Stimulated activated CD4-positive, alpha-beta T cell treated with anti-CD3 and anti-CD28 coated beads, Interleukin-2, amount 100 ng/mL, for 4 hours (primary cell): Measurements from ENCODE around the gene FUT1.
"Not testable (repeated sequence)": the region's sequence is repeated elsewhere in the genome, so short reads cannot be mapped to it uniquely, and the experiment has no call there.

Experiments
- DNase-seq: peaks from one replicate; pipeline ENCODE4 v3.0.0-alpha.2; 2020; ENCODE audit warnings: low read depth

The FUT1 gene

DNA sequence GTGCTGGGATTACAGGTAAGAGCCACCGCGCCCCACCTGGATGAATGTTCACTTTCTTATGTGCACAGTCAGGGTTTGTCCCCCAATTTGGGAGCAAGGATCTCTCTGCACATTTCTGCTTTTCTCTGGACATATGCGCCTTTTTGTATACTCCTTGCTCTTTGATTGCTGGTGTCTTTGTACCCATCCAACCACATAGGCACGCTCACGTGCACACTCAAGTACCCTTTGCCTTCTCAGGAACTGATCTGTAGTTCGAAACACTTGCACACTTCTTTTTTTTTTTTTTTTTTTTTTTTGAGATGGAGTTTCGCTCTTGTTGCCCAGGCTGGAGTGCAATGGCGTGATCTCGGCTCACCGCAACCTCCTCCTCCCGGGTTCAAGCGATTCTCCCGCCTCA, 34.3 kb downstream of the FUT1 start:
- DNase-seq, result not testable (repeated sequence)

- DNase-seq, result no peak
Measured at GRCh38 chr19:48716562-48717291, 35.7 kb downstream of the FUT1 start.

GRCh38 chr19:48715681-48716171, 36.7 kb downstream of the FUT1 start:
- DNase-seq, result no peak

DNA sequence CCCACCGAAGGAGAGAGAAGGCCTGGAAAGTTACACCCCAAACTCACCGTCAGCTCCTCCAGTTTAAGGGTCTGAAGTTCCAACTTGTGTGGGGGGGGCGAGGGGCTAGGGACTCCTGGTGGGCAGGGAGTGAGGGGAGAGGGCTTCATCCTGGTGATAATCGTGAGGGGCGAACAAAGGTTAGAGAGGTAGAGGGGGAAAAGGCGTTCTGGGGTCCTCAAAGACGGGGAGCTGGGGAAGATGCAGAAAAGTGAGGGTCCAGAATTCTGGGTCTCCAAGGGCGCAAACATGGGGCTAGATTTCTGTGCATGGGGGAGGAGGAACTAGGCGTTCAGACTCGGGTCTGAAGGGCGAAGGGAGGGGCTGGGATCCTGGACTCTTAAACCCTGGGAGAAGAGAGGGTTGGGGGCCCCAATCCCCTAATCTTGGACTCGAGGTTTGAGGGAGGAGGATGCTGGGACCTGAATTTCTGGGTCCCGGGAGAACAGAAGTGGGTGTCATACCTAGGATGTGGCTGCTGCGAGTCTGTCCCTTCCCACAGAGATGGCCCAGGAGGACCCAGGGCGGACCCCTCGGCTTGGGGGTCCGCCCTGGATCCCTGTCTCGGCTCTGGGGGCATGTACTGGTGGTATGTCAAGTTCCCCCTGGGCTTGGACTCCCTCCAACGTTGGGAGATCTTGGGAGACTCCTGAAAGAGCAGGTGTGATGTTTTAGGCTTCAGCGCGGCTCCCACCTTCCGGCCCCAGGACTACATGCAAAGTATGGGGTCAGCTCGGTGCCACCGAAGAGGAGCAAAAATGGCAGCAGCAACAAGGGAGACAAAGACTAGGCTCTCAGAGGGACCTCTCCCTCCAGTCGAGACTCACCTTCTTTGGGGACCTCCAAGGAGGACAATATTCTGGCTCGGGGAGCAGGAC, 37.4 kb downstream of the FUT1 start:
- DNase-seq, result no peak

- peak; percentile 94 for DNase-seq
Measured at GRCh38 chr19:48713864-48714755, 38.3 kb downstream of the FUT1 start.

GRCh38 chr19:48713041-48713863, 39.2 kb downstream of the FUT1 start:
- no peak for DNase-seq

DNA sequence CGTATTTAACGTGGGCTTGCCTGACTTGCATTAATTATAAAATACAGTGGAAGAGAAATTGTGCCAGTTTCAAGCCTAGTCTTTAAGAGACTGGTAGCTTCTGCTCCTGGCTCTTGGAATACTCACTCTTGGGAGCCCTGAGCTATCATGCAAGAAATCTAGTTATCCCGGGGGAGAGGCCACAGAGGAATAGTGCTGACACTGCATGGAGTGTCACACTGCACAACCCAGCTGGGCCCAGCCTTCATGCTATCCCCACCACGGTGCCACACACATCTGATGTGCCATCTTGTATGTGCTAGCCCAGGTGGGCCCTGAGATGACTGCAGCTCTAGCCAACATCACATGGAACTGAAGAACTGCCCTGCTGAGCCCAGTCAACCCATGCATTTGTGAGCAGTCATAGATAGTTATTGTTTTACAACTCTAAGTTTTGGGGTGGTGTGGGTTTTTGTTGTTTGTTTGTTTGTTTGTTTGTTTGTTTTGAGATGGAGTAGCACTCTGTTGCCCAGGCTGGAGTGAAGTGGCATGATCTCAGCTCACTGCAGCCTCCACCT, 41.3 kb downstream of the FUT1 start:
- no peak for DNase-seq

DNA sequence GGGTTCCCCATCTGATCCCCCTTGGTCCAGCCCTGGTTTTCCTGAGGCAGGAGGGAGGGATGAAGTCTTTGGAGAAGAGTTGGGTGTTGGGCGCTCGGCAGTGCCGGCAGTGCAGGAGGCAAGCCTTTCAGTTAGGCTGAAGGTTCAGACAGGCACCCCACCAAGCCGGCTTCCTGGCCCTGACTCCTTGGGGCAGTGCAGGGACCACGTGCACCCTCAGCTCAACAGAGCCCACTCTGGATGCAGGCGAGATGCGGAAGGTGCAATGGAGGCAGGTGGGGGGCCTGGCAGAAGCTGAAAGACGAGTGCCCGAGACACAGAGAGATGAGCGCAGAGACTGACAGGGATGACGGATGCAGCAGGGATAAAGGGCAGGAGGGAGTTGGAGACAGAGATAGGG, 44.0 kb downstream of the FUT1 start:
- no peak for DNase-seq

DNA sequence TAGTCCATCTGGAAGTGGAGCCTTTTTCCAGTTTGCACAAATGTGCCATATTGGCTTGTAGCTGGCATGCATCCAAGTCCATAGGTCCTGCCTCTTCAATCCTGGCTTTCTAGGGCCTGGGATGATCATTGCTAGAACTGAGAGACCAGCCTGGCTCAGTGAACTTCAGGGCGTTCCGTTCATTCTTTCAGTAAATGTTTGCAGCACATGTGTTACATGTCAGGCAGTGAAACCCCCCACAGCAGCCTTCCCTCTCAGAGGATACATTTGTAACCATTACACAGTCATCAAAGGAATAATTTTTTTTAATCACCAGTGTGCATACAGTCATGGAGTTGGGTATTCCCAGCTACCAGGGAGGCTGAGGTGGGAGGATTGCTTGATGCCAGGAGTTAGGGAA, 47.0 kb downstream of the FUT1 start:
- no peak for DNase-seq

GRCh38 chr19:48703316-48703715, 49.1 kb downstream of the FUT1 start:
- DNase-seq, result no peak

GRCh38 chr19:48702701-48703100, 49.7 kb downstream of the FUT1 start:
- no peak for DNase-seq

DNA sequence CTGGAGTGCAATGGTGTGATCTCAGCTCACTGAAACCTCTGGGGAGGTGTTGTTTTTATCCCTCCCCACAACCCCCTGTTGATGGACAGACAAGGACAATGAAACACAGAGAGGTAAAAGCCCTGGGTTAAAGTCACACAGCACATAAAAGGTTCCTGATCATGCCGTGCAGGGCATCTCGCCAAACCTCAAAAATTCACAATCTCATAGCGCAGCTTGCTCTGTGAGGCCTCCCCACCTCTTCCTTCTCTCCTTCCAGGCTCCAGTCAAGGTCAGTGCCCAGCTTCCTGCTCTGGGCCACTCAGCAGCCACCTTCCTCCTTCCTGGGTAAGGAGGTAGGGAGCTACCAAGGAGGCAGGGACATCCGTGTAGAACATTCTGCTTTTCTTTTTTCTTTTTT, 54.4 kb downstream of the FUT1 start:
- no peak for DNase-seq
